Measurements from ENCODE around the gene VTN.

DNA sequence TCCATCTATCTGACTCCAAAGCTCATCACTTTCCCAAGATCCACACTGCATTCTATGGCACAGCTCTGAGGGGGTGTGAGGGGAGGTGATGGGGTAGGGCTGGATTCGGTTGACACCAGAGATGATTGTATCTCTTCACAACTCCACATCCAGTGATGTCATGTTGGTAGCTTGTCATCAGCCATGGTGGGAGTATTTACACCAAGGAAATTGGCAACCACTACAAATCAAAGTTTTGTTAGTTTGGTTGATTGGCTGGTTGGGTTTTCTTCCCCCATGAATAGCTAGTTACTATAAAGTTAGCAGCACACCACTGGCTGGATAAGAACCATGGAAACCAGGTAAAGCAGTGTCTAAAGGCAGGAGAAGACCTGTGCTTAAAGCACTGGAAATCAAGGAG is 20.9 kb upstream of the VTN start:
- TF ChIP-seq POLR2A (IDR thresholded peaks at IDR 0.05; ENCODE audit: low read depth, low read length) (no peak), POLR2AphosphoS5 (IDR thresholded peaks at IDR 0.05; ENCODE audit: low read depth, low read length) (no peak), TAF1 (IDR thresholded peaks at IDR 0.05; ENCODE audit: borderline replicate concordance, low read depth, low read length) (no peak)
